ENCODE data around the gene LMX1B. TPM values are rescaled to one million over a fixed set of nuclear protein-coding genes. Genes with fewer than 3 reads are reported as not detected.

The LMX1B gene
- total RNA-seq, 6 donors from 2014 or later, result 0.14 to 0.40 TPM; not detected in 4

GRCh38 chr9:126692041-126692758 is 78.5 kb downstream of the LMX1B start:
- H3K27ac ChIP-seq, result no peak overlapping the region
- DNase-seq, result no peak
- no peaks in the 10 kb centered on the region for H3K9me3 ChIP-seq
- ATAC-seq (ENCODE audit: low FRiP score in 2 of 2), result no peak
- H3K4me1 ChIP-seq, result no peaks in the 10 kb centered on the region
- H3K36me3 ChIP-seq, result no peaks in the 10 kb centered on the region
- WGBS, 2 donors, result 90 to 93% methylated on average over 17 to 19 of the region's 20 CpGs
- TF ChIP-seq POLR2AphosphoS5 (IDR thresholded peaks at IDR 0.05) (no peak), EP300 (IDR thresholded peaks at IDR 0.05) (no peak), CTCF (IDR thresholded peaks at IDR 0.05) (no peak), POLR2A (IDR thresholded peaks at IDR 0.05) (no peak)
- peaks cover 0 to 3% (median 0%) of the 10 kb centered on the region in 4 donors for H3K27me3 ChIP-seq
- H3K4me3 ChIP-seq, result no peak overlapping the region

- no peak for ATAC-seq (ENCODE audit: low FRiP score in 2 of 2)
Measured at GRCh38 chr9:126692759-126693427, 79.2 kb downstream of the LMX1B start.

GRCh38 chr9:126693428-126693944 is 79.8 kb downstream of the LMX1B start:
- Histone ChIP-seq H3K27ac (no peak overlapping the region), H3K4me1 (no peaks in the 10 kb centered on the region), H3K36me3 (no peaks in the 10 kb centered on the region), H3K9me3 (no peaks in the 10 kb centered on the region), H3K4me3 (no peak overlapping the region), H3K27me3 (peaks cover 0 to 3% (median 0%) of the 10 kb centered on the region in 4 donors)
- DNase-seq (no peak), ATAC-seq (ENCODE audit: low FRiP score in 2 of 2) (no peak)
- TF ChIP-seq POLR2A (IDR thresholded peaks at IDR 0.05), result no peak
- no peak for TF ChIP-seq CTCF (IDR thresholded peaks at IDR 0.05)
- no peak for TF ChIP-seq POLR2AphosphoS5 (IDR thresholded peaks at IDR 0.05)
- TF ChIP-seq EP300 (IDR thresholded peaks at IDR 0.05), result no peak
- 92% methylated on average over 12 to 19 of the region's 20 CpGs for WGBS, 2 donors

More at GRCh38 chr9:126692759-126693427, 79.2 kb downstream of the LMX1B start:
- no peaks in the 10 kb centered on the region for H3K4me1 ChIP-seq
- H3K36me3 ChIP-seq, result no peaks in the 10 kb centered on the region
- H3K27ac ChIP-seq, result no peak overlapping the region
- H3K4me3 ChIP-seq, result no peak overlapping the region
- H3K27me3 ChIP-seq, result peaks cover 0 to 3% (median 0%) of the 10 kb centered on the region in 4 donors
- DNase-seq, result no peak
- 87 to 90% methylated on average over 23 to 27 of the region's 32 CpGs for WGBS, 2 donors
- TF ChIP-seq POLR2A (IDR thresholded peaks at IDR 0.05), result no peak
- no peak for TF ChIP-seq CTCF (IDR thresholded peaks at IDR 0.05)
- no peak for TF ChIP-seq POLR2AphosphoS5 (IDR thresholded peaks at IDR 0.05)
- TF ChIP-seq EP300 (IDR thresholded peaks at IDR 0.05), result no peak
- no peaks in the 10 kb centered on the region for H3K9me3 ChIP-seq

- DNase-seq (peak in 1 of 2 donors; percentile 16), ATAC-seq (ENCODE audit: low FRiP score in 2 of 2) (no peak)
- no peaks in the 10 kb centered on the region for H3K9me3 ChIP-seq
- peaks cover 0 to 2% (median 0%) of the 10 kb centered on the region in 4 donors for H3K27me3 ChIP-seq
- H3K27ac ChIP-seq, result no peak overlapping the region
- H3K4me1 ChIP-seq, result no peaks in the 10 kb centered on the region
- TF ChIP-seq POLR2A (IDR thresholded peaks at IDR 0.05) (no peak), CTCF (IDR thresholded peaks at IDR 0.05) (no peak), EP300 (IDR thresholded peaks at IDR 0.05) (no peak), POLR2AphosphoS5 (IDR thresholded peaks at IDR 0.05) (no peak)
- no peak overlapping the region for H3K4me3 ChIP-seq
- H3K36me3 ChIP-seq, result no peaks in the 10 kb centered on the region
- 72 to 73% methylated on average over 10 of the region's 11 CpGs for WGBS, 2 donors
Measured at GRCh38 chr9:126694206-126695081, 80.7 kb downstream of the LMX1B start.

All from upper lobe of left lung (tissue), 6 donors.